Astrocyte of the spinal cord (primary cell): ENCODE data around the gene CHMP6.

Source experiments
- DNase-seq: peaks from one replicate; pipeline ENCODE4 v3.0.0; 2011; ENCODE audit warnings: low read depth, low spot score
- H3K4me3 ChIP-seq: 2 replicates; pipeline ENCODE4 v1.5.1; 2011; ENCODE audit warnings: low read depth, mild to moderate bottlenecking, low read length, moderate library complexity
- in situ Hi-C: cut with HindIII; loops from 2 replicates; pipeline ENCODE4 v1.10.0; 2017; ENCODE audit warnings: low sequenced_read_pairs
- TF ChIP-seq, protein P1 (sequence below): IDR thresholded peaks from 2 replicates; pipeline ENCODE4 v1.5.1; 2012; ENCODE audit warnings: low read depth, mild to moderate bottlenecking, low read length, inconsistent platforms

CHMP6 gene

GRCh38 chr17:80986046-80986445 lies 5.6 kb upstream of the CHMP6 start:
- no peak overlapping the region for H3K4me3 ChIP-seq
- DNase-seq, result no peak
- TF ChIP-seq, protein P1, sequence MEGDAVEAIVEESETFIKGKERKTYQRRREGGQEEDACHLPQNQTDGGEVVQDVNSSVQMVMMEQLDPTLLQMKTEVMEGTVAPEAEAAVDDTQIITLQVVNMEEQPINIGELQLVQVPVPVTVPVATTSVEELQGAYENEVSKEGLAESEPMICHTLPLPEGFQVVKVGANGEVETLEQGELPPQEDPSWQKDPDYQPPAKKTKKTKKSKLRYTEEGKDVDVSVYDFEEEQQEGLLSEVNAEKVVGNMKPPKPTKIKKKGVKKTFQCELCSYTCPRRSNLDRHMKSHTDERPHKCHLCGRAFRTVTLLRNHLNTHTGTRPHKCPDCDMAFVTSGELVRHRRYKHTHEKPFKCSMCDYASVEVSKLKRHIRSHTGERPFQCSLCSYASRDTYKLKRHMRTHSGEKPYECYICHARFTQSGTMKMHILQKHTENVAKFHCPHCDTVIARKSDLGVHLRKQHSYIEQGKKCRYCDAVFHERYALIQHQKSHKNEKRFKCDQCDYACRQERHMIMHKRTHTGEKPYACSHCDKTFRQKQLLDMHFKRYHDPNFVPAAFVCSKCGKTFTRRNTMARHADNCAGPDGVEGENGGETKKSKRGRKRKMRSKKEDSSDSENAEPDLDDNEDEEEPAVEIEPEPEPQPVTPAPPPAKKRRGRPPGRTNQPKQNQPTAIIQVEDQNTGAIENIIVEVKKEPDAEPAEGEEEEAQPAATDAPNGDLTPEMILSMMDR, result no peak
- in situ Hi-C loops, result no loop called here

DNA sequence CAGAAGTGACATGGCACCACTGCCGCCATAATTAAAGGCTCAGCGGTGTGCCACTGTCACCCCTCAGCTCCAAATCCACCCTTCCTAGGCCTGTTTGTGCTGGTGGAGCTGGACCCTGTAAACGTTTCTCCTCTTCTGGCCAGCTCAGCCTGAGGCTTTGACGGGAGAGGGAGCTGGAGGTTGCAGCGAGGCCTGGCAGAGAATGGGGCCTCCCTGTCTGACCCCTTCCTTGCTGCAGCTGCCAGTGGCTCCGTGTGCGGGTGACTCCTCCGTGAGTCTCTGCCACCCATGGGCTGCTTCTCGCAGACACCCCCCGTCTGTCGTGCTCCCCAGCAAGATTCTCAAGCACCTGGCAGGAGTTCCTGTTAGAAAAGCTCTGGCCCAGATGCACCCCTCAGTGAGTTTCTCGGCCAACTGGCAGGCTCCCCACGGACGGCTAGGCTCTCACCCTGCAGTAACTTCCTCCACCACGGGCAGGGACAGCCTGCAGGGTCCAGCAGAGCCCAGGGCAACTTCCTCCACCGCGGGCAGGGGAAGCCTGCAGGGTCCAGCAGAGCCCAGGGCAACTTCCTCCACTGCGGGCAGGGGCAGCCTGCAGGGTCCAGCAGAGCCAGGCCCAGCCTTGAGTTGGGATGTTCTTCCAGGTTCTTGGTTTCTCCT lies 4.7 kb upstream of the CHMP6 start:
- in situ Hi-C loops, result no loop called here
- TF ChIP-seq, protein P1, result no peak
- H3K4me3 ChIP-seq, result no peak overlapping the region
- DNase-seq, result no peak

- in situ Hi-C loops, result no loop called here
- H3K4me3 ChIP-seq, result no peak overlapping the region
- no peak for DNase-seq
- TF ChIP-seq, protein P1, result no peak
Observed at GRCh38 chr17:80987941-80988461, 3.6 kb upstream of the CHMP6 start.

- in situ Hi-C loops, result no loop called here
- no peak for DNase-seq
- TF ChIP-seq, protein P1, result no peak
- H3K4me3 ChIP-seq, result no peak overlapping the region
Observed at GRCh38 chr17:80989586-80989913, 2.1 kb upstream of the CHMP6 start.

DNA sequence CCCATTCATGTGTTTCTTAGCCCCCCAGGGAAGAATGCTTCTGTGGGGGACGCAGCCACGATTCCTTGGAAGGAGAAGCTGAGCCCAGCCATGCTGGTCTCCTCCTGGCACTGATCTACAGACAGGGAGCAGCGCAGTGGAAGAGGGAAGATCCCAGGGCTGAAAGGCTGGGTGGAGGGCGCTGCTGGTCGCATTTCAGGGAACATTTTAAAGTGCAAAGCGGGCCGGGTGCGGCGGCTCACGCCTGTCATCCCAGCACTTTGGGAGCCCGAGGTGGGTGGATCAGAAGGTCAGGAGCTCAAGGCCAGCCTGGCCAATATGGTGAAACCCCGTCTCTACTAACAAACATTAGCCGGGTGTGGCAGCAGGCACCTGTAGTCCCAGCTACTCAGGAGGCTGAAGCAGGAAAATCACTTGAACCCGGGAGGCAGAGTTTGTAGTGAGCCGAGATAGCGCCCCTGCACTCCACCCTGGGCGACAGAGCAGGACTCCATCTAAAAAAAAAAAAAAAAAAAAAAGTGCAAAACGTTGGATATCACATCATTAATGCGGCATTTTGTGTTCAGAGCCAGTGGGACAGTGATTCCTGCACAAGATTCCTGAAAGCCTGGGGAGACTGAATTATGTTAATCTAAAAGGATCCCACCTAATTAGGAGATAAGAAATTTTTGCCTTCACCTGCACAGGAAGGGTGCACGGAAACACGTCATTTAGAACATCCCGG lies 558 bp upstream of the CHMP6 start:
- TF ChIP-seq, protein P1, result no peak
- no peak for DNase-seq
- peak overlapping the region; percentile 47 for H3K4me3 ChIP-seq
- in situ Hi-C loops, result no loop called here

GRCh38 chr17:80992077-80992947 lies 671 bp downstream of the CHMP6 start:
- TF ChIP-seq, protein P1, result no peak
- no peak for DNase-seq
- in situ Hi-C loops, result no loop called here
- peak overlapping the region; percentile 47 for H3K4me3 ChIP-seq
